H9 (cell line): ENCODE data around the gene HHAT. TPM values are rescaled to one million over a fixed set of nuclear protein-coding genes. Genes with fewer than 3 reads are reported as not detected.

ENCODE experiments used
- DNase-seq: peaks from one replicate; pipeline ENCODE4 v3.0.0-alpha.2; 2017
- H2AFZ ChIP-seq: one replicate; pipeline ENCODE4 v1.6.1; 2013; ENCODE audit warnings: mild to moderate bottlenecking, low read length, control low read depth, moderate library complexity
- H2AK5ac ChIP-seq: 2 replicates; pipeline ENCODE4 v1.6.1; 2013; ENCODE audit warnings: low read length, control low read depth, mixed read lengths; ENCODE audit not compliant: insufficient read length
- H2BK120ac ChIP-seq: one replicate; pipeline ENCODE4 v1.6.1; 2013; ENCODE audit warnings: low read depth, mild to moderate bottlenecking, low read length, control low read depth, inconsistent platforms; ENCODE audit not compliant: poor library complexity, severe bottlenecking
- H2BK12ac ChIP-seq: 2 replicates; pipeline ENCODE4 v1.6.1; 2013; ENCODE audit warnings: low read length, control low read depth, mixed read lengths, low read depth; ENCODE audit not compliant: insufficient read length
- H2BK15ac ChIP-seq: 2 replicates; pipeline ENCODE4 v1.6.1; 2013; ENCODE audit warnings: low read depth, low read length, control low read depth
- H2BK20ac ChIP-seq: one replicate; pipeline ENCODE4 v1.6.1; 2013; ENCODE audit warnings: low read depth, mild to moderate bottlenecking, low read length, control low read depth, inconsistent platforms; ENCODE audit not compliant: poor library complexity, severe bottlenecking
- H2BK5ac ChIP-seq: 2 replicates; pipeline ENCODE4 v1.6.1; 2013; ENCODE audit warnings: low read length, control low read depth, mixed read lengths; ENCODE audit not compliant: insufficient read length
- H3K14ac ChIP-seq: 2 replicates; pipeline ENCODE4 v1.6.1; 2013; ENCODE audit warnings: low read length, control low read depth; ENCODE audit not compliant: insufficient read depth
- H3K18ac ChIP-seq: 2 replicates; pipeline ENCODE4 v1.6.1; 2013; ENCODE audit warnings: low read depth, mild to moderate bottlenecking, mixed read lengths, low read length, control low read depth; ENCODE audit not compliant: insufficient read length
- H3K23ac ChIP-seq: 2 replicates; pipeline ENCODE4 v1.6.1; 2013; ENCODE audit warnings: low read length, control low read depth, mixed read lengths, low read depth; ENCODE audit not compliant: insufficient read length
- H3K23me2 ChIP-seq: 2 replicates; pipeline ENCODE4 v1.6.1; 2013; ENCODE audit warnings: low read depth, mild to moderate bottlenecking, mixed read lengths, low read length, control low read depth; ENCODE audit not compliant: insufficient read length, poor library complexity, severe bottlenecking
- H3K27ac ChIP-seq: 2 replicates; pipeline ENCODE4 v1.5.1; 2013; ENCODE audit warnings: low read length, control low read depth, mixed read lengths, low read depth; ENCODE audit not compliant: insufficient read length
- H3K27me3 ChIP-seq: 2 replicates; pipeline ENCODE4 v1.6.1; 2013; ENCODE audit warnings: low read length, control low read depth, inconsistent platforms; ENCODE audit not compliant: insufficient read depth
- H3K4ac ChIP-seq: 2 replicates; pipeline ENCODE4 v1.6.1; 2013; ENCODE audit warnings: low read depth, mild to moderate bottlenecking, control low read depth, inconsistent platforms, low read length, moderate library complexity
- H3K4me1 ChIP-seq: 2 replicates; pipeline ENCODE4 v1.6.1; 2013; ENCODE audit warnings: low read length, control low read depth, inconsistent platforms; ENCODE audit not compliant: insufficient read depth
- H3K4me2 ChIP-seq: 2 replicates; pipeline ENCODE4 v1.6.1; 2013; ENCODE audit warnings: low read length, control low read depth, mixed read lengths; ENCODE audit not compliant: insufficient read length, insufficient read depth
- H3K56ac ChIP-seq: 2 replicates; pipeline ENCODE4 v1.6.1; 2013; ENCODE audit warnings: low read depth, mild to moderate bottlenecking, mixed read lengths, low read length, control low read depth; ENCODE audit not compliant: insufficient read length
- H3K79me1 ChIP-seq: 2 replicates; pipeline ENCODE4 v1.6.1; 2013; ENCODE audit warnings: low read depth, mild to moderate bottlenecking, moderate library complexity, low read length, control low read depth, inconsistent platforms; ENCODE audit not compliant: insufficient read depth, poor library complexity, severe bottlenecking
- H3K79me2 ChIP-seq: 2 replicates; pipeline ENCODE4 v1.6.1; 2013; ENCODE audit warnings: low read length, control low read depth, inconsistent platforms; ENCODE audit not compliant: insufficient read depth
- H3K9ac ChIP-seq: 2 replicates; pipeline ENCODE4 v1.6.1; 2013; ENCODE audit warnings: low read length, control low read depth, mixed read lengths; ENCODE audit not compliant: insufficient read length; ENCODE audit errors: extremely low read depth
- H3K9me3 ChIP-seq: one replicate; pipeline ENCODE4 v1.6.1; 2013; ENCODE audit warnings: low read depth, low read length, inconsistent platforms; ENCODE audit not compliant: control insufficient read depth
- H3T11ph ChIP-seq: one replicate; pipeline ENCODE4 v1.6.1; 2013; ENCODE audit warnings: mild to moderate bottlenecking, low read length, control low read depth, inconsistent platforms
- H4K20me1 ChIP-seq: one replicate; pipeline ENCODE4 v1.6.1; 2013; ENCODE audit not compliant: control insufficient read depth, insufficient read length, insufficient read depth
- H4K5ac ChIP-seq: 2 replicates; pipeline ENCODE4 v1.6.1; 2013; ENCODE audit warnings: low read depth, mild to moderate bottlenecking, mixed read lengths, low read length, control low read depth; ENCODE audit not compliant: insufficient read length
- H4K8ac ChIP-seq: replicated peaks from 2 replicates; pipeline ENCODE4 v1.6.1; 2013; ENCODE audit warnings: low read length, control low read depth, mixed read lengths, low read depth; ENCODE audit not compliant: insufficient read length
- H4K91ac ChIP-seq: 2 replicates; pipeline ENCODE4 v1.6.1; 2013; ENCODE audit warnings: low read depth, mild to moderate bottlenecking, moderate library complexity, mixed read lengths, low read length, control low read depth; ENCODE audit not compliant: insufficient read length
- H3K27ac Mint-ChIP-seq, 3 experiments: 2 replicates in 2 of 3; 3 replicates in 1 of 3; pipeline ENCODE4 v1.8.0; 2020 to 2021; ENCODE audit warnings: mixed read lengths in 3 of 3, mild to moderate bottlenecking in 1 of 3, moderate library complexity in 1 of 3
- H3K27me3 Mint-ChIP-seq: 2 replicates; pipeline ENCODE4 v1.8.0; 2021; ENCODE audit warnings: low read depth, mild to moderate bottlenecking, moderate library complexity, mixed read lengths
- H3K36me3 Mint-ChIP-seq, 3 experiments: 2 replicates in 2 of 3; 3 replicates in 1 of 3; pipeline ENCODE4 v1.8.0; 2020 to 2021; ENCODE audit warnings: low read depth in 3 of 3, mixed read lengths in 3 of 3; ENCODE audit not compliant: insufficient read depth in 1 of 3
- H3K4me1 Mint-ChIP-seq, 2 experiments: 2 replicates each; pipeline ENCODE4 v1.8.0; 2020; ENCODE audit warnings: mixed read lengths in 2 of 2
- H3K4me3 Mint-ChIP-seq, 2 experiments: 2 replicates in 1 of 2; 3 replicates in 1 of 2; pipeline ENCODE4 v1.8.0; 2020 to 2021; ENCODE audit warnings: mild to moderate bottlenecking in 2 of 2, mixed read lengths in 2 of 2, moderate library complexity in 1 of 2
- H3K9me3 Mint-ChIP-seq, 2 experiments: 2 replicates in 1 of 2; 3 replicates in 1 of 2; pipeline ENCODE4 v1.8.0; 2020; ENCODE audit warnings: mild to moderate bottlenecking in 2 of 2, mixed read lengths in 2 of 2, moderate library complexity in 1 of 2
- CTCF ChIP-seq: fragments of 200-600 bp; sonication (generic); conservative IDR thresholded peaks from 3 replicates; pipeline ENCODE4 v1.8.0; 2021; ENCODE audit warnings: antibody characterized with exemption, mild to moderate bottlenecking
- WGBS: extraction: QIAGEN DNeasy Blood & Tissue Kit; methylation state at CpG from one replicate; pipeline ENCODE4 v1.1.7; 2013; ENCODE audit warnings: missing lambda C conversion rate, low lambda C conversion rate, mixed read lengths; ENCODE audit not compliant: insufficient read length; ENCODE audit errors: extremely low coverage; 5-methylcytosine and 5-hydroxymethylcytosine counted together
- total RNA-seq: library from RNA; stranded (reverse); gene quantifications from 2 replicates; pipeline ENCODE4 v1.2.1, GENCODE V29; 2021

Gene HHAT
- total RNA-seq, 1 experiment from 2014 or later, result 0.48 TPM

GRCh38 chr1:210373878-210374599 is 45.3 kb downstream of the HHAT start:
- no peaks in the 10 kb centered on the region for H3K36me3 Mint-ChIP-seq
- H4K5ac ChIP-seq, result peak overlapping the region; percentile 49
- H2AFZ ChIP-seq, result no peak overlapping the region
- H3K9me3 Mint-ChIP-seq, result no peaks in the 10 kb centered on the region; a peak in 2 of 5 replicates
- WGBS, result no CpG with 5 or more reads among the region's 9 CpGs
- H3K4me1 ChIP-seq, result peaks cover 9% of the 10 kb centered on the region; the same call in 1 of the 2 replicates
- no peaks in the 10 kb centered on the region for H3K9me3 ChIP-seq
- TF ChIP-seq CTCF, result peak; percentile 99
- no peak overlapping the region for H2AK5ac ChIP-seq
- H3K4me2 ChIP-seq, result peak overlapping the region; percentile 31
- H4K8ac ChIP-seq, result no peak overlapping the region
- peaks cover 16% of the 10 kb centered on the region for H3K27me3 Mint-ChIP-seq
- no peak overlapping the region; the same call in 1 of the 2 replicates for H3K4ac ChIP-seq
- H3K27ac ChIP-seq, result peak overlapping the region; percentile 92
- peaks cover 41 to 51% of the 10 kb centered on the region in 2 experiments for H3K4me1 Mint-ChIP-seq
- no peaks in the 10 kb centered on the region for H3K79me1 ChIP-seq
- peak overlapping the region; percentile 98 to 100 (median 100) for H3K27ac Mint-ChIP-seq
- no peak overlapping the region for H4K91ac ChIP-seq
- H2BK5ac ChIP-seq, result peak overlapping the region; percentile 97
- H2BK12ac ChIP-seq, result no peak overlapping the region
- H3K14ac ChIP-seq, result no peak overlapping the region
- peak overlapping the region; percentile 65 for H3K18ac ChIP-seq
- H2BK20ac ChIP-seq, result no peak overlapping the region
- H3K79me2 ChIP-seq, result no peaks in the 10 kb centered on the region
- H3K27me3 ChIP-seq, result no peaks in the 10 kb centered on the region; the same call in 1 of the 2 replicates
- peak overlapping the region; percentile 79 for H3K9ac ChIP-seq
- DNase-seq, result peak; percentile 91
- H3K4me3 Mint-ChIP-seq, result peak overlapping the region in 1 of 2 experiments; percentile 53; a peak in 1 of 5 replicates
- no peak overlapping the region for H2BK15ac ChIP-seq
- H3K23ac ChIP-seq, result no peak overlapping the region
- H3K56ac ChIP-seq, result peak overlapping the region; percentile 98
- no peaks in the 10 kb centered on the region for H3K23me2 ChIP-seq
- no peaks in the 10 kb centered on the region for H4K20me1 ChIP-seq
- no peak overlapping the region for H3T11ph ChIP-seq
- H2BK120ac ChIP-seq, result no peak overlapping the region
